GM21717 (cell line): ENCODE data around the gene PROSER2.

Source experiments
- ATAC-seq: cut with Tn5 transposase; IDR thresholded peaks from one replicate; pipeline ENCODE4 v1.9.1; 2021; ENCODE audit warnings: mild to moderate bottlenecking, moderate library complexity; ENCODE audit not compliant: unreplicated experiment

PROSER2 gene, protein sequence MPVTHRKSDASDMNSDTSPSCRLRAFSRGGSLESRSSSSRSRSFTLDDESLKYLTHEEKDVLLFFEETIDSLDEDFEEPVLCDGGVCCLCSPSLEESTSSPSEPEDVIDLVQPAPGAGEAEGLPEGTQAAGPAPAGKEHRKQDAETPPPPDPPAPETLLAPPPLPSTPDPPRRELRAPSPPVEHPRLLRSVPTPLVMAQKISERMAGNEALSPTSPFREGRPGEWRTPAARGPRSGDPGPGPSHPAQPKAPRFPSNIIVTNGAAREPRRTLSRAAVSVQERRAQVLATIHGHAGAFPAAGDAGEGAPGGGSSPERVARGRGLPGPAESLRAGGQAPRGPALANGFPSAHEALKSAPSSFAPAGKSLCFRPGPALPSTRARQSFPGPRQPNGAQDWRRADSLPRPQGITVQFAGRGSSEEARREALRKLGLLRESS

DNA sequence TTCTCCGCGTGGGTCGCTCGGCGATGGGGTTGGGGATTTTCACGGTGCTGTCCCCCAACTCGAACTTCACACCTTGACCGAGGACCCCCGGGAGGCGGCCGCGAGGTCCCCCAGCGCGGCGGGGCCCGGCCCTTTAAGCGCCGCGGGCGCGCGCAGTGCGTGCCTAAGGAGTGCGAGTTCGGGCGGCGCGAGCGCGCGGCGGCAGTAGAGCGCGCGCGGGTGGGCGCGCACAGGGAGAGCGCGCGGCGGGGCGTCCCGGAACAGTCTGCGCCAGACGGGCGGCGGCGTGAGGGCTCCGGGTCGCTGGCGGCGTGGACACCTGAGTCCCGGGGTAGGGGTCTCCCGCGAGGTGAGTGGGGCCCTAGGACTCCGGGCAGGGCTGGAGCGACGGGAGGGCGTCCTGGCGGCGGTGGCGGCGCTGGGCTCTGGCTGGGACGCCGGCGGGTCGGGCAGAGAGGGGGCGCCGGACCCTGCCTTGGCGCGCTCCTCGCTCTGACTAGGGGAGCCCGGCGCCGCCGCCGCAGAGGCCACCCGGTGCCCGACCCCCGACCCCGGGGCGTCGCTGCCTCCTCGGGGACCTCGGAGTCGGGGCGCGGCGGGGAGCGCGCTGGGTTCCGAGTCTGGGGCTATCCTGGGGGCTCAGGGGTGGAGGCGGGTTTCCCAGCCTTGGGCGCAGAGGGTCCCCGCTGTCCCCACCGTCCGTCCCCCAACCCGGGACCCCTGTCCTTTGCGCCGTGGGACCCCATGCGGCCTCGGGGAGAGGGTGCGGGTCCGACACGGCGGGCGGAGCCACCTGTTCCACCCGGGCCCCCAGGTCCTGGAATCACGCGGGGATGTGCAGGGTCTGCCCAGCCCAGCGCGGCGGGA lies at the start of gene PROSER2:
Gene PROSER2 (plus strand): TSS at position 235 of the 867 bp plus-strand sequence. CDS start 28,722 bp downstream, outside the sequence.
- peak; percentile 75 for ATAC-seq

DNA sequence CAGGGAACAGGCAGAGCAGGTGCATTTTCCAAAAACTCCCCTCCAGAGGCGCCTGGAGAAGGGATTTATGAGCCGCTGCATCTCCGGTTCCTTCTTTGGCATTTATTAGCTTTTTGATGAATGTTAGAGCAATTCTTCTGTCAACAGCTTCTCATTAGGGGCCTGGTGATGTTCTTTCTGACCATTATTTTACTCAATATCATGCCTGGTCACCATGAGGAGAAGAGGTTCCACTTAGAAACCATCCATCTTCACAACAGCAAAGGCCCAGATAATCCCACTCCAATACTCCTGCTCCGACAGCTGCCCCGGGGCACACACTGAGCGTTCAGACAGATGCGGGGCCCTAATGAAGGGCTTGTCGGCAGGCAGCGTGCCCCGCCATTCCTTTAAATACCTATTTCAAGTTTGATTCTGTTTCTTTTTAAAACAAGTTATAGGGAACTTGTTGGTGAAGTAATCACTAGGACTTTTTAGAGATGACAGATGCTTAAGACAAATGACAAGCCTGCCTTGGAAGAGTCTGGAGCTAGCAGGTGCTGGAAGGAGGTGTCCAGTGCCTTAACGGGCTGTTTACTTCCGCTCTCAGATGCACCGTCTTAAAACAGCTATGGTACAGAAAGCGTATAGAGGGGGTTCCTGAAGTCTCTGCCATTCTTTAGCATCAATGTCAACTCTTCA lies 49.3 kb upstream of the PROSER2 start:
- ATAC-seq: no peak

DNA sequence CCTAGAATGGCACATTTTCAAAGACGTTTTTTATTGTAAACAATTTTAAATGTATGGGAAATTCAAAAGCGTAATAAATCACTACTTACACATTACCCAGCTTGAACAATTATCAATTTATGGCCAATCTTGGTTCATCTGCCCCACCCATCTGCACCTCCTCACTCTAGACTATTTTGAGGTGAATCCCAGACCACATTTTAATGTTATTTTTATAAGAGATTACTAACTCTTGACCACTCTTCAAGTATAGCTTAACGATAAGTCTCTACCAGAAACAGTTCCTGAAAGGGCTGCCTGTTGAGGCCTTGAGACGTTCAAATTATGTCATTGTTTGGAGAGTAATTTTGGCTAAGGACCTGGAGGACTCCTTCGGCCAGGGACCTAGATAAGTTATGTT lies 47.7 kb upstream of the PROSER2 start:
- ATAC-seq: no peak

DNA sequence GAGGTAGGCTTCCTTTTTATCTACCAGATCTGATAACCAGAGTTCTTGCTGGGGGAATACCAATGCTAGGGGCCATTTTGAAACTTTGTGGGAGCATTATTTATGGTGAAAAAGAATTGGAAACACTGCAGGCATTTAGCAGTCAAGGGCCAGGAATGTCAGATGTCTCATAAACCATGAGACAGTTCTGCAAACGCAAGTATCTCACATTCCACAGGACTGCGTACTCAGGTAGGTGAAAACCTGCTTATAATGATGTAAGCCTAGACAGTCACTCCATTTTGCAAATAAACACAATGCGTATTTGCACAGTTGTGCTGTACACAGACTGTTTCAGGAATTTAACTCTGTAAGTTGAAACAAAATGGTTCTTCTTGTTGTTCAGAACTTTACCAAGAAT lies 47.1 kb upstream of the PROSER2 start:
- no peak for ATAC-seq

DNA sequence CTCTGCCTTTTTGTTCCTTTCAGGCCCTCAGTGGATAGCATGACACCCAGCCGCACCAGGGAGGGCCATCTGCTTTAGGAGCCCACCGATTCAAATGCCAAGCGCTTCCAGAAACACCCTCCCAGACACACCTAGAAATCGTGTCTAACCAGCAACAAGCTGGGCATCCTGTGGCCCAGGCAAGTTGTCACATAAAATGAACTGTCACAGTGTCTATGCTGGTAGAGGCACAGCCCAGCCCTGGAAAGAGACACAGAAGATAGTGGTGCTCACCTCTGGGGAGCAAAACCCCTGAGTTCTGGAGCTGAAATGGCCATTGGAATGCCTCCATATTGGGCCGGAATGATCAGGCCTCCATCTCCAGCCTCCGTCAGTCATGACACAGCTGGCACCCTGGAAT lies 42.0 kb upstream of the PROSER2 start:
- ATAC-seq: no peak

DNA sequence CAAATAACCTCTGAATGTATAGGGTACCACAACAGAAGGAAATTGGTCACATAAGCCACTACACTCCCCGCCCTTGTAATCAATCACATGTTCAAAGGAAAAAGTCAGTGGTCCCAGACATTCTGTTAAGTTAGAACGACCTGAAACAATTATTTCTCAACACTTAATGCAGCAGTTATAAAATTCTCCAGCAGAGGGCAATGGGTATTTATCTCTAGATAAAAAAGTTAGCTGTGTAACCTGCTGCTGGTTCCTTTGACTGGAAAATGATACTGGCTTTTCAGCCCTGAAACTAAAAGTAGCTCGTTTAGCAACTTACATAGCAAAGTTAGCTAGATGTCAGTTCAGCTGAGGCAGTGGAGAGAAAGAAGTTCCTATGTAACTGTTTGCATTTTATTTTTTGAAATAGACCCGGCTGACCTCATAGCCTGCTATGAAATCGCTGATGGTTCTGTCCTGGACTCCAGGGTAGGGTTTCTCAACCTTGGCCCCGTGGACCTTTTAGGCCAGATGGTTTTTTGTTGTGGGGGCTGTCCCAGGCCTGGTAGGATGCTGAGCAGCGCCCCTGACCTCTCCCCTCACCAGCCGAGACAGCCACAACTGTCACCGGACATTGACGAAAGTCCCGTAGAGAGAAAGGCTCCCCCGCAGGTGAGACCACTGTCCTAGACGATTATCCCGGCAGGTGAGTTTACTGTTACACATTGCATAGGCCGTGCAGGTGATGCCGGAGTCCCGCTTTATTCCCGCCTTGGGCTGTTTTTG lies 40.2 kb upstream of the PROSER2 start:
- peak; percentile 69 for ATAC-seq

DNA sequence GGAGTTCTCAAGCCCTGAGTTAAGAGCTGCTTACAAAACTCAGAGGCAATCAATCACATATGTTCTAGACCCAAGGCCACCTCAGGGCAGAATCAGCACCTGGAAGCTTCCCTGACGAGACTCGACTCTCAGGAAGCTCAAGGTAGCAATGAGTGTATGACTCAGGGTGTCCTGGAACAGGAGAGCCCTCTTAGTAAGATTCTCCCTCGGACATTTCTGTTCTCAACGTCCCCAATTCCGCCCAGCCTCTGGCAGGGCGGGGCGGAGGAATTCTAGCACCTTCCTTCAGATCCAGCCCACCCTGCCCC lies 39.6 kb upstream of the PROSER2 start:
- ATAC-seq: no peak

DNA sequence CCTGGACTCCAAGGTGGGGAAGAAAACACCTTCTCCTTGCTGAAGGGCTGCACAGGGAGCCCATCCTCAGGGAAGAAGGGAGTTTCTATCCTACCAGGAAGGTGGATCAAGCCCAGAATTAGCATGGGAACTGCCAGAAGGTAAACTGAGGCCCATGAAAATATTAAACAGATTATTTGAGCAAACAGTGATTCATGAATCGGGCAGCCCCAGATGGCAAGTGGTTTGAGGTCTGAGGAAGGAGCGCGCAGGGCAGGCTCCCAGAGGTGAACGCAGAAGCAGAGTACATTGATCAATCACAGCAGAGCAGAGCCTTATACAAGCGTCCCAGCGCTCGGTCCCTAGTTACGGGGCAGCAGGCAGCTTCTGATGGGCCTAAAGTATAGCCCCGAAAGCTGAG lies 35.8 kb upstream of the PROSER2 start:
- no peak for ATAC-seq

DNA sequence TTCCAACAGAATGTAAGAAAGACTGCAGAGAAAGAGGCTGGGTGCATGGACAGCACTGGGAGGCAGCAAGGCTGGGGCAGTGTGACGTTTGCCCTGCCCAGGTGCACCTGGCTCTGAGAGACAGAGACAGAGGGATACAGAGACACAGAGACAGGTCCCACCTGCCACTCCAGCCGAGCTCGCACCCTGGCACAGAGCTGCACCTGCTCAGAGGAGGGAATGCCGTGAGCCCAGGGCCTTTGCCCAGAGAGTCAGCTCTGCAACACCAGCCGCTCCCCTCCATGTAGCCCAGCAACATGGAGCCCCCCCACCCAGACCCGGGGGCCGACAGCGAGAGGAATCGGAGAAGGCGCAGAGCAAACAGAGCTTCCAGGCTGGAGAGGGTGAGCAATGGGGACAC lies 35.3 kb upstream of the PROSER2 start:
- no peak for ATAC-seq

DNA sequence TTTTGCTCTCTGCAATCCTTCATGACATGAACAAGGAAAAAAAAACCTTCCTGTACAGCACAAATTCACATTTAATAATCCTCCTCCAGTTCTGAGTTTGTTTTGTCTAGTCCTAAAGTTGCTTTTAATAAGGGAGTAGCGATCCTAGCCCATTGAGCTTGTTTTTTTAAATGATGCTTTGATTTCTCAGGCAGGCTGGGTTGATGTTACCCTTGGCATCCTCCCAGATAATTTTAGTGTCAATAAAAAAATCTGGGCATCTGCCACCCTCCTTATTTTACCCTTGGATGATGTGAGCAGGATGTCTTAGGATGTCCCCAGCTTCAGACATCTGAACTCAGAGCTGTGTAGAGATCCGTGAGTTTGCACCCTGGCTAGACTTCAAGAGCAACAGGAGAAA lies 33.9 kb upstream of the PROSER2 start:
- no peak for ATAC-seq

DNA sequence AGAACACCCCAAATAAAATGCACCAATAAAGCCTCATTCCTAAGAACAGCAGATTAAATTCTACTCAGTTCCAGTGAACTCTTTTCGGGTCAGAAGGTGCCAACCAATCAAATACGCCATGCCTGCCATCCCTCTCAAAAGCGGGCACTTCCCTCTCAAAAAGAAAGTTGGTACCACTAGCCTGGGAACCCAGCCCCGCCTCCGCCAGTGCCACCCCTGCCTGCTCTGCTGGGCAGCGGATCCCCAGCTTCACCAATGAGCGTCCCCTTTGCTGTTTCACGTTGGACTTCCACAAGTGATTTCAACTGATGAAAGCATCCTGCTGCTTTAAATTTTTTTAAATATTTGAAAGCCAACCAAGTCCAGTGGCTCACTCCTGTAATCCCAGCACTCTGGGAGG lies 33.2 kb upstream of the PROSER2 start:
- ATAC-seq: no peak

DNA sequence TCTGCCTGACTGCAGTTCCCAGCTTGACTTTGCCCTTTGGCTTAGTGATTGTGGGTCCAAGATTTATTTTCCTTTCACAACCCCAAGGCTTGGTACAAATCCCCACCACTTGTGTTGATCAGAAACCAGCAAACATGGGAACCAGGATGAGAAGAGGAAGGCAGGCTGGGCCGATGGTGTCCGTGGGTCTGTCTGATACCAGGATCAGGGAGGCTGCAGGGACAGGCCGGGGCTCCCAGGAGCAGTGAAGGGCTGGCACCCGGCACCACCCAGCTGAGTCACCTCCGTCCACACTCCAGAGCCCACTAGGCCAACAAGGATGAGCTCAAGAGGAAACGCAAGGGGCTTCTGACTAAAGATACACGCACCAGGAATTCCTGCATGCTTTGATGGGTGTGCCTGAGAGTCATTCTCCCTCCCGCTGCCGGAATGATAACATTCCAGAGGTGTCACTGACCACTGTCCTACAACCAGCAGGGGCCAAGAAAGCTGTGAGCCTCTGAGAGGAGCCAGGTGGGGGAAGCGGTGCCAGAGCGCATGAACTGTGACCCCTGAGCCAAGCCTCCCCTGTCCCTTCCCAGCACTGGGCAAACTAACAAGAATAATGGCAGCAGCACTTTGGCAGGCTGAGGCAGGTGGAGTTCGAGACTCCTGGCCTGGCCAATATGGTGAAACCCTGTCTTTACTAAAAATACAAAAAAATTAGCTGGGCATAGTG lies 29.2 kb upstream of the PROSER2 start:
- no peak for ATAC-seq

DNA sequence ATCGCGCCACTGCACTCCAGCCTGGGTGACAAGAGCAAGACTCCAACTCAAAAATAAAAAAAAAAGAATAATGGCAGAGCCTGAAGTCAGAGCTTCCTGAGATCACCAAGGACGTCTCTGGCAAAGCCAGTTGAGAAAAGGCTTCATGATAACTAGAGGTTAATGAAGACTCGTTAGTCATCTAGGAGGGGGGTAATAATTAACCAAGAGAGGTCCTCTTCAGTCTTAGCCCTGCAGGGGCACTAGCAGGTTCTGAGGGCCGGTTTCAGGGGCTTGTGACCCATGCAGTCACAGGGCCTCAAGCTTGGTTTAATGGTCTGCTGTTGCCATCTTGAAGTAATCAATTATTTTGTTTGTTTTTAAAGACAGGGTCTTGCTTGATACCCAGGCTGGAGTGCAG lies 28.6 kb upstream of the PROSER2 start:
- no peak for ATAC-seq

DNA sequence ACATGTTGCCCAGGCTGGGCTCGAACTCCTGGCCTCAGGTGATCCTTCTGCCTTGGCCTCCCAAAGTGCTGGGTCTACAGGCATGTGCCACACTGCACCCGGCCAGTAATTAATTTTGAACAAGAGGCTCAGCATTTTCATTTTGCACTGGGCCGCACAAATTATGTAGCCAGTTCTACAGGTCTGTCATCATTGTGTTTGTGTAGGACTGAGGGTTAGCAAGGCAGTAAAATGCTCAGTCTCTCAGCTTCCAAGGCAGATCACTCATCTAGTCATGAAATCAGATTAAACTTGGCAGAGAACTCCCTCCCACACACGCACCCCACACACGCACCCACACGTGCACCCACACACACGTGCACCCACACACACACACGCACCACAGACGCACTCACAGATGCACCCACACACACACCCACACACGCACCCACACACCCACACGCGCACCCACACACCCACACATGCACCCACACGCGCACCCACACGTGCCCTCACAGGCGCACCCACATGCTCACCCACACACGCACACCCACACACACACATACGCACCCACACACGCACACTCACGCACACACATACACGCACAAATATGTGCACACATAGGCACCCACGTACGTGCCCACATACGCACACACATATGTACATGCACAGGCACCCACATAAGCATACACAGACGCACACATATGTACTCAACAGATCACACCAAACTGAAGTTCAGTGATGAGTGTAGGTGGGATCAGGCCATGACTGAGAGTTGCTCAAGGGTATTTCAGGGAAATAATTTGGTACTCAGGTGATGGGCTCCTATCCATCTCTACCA lies 27.8 kb upstream of the PROSER2 start:
- no peak for ATAC-seq

DNA sequence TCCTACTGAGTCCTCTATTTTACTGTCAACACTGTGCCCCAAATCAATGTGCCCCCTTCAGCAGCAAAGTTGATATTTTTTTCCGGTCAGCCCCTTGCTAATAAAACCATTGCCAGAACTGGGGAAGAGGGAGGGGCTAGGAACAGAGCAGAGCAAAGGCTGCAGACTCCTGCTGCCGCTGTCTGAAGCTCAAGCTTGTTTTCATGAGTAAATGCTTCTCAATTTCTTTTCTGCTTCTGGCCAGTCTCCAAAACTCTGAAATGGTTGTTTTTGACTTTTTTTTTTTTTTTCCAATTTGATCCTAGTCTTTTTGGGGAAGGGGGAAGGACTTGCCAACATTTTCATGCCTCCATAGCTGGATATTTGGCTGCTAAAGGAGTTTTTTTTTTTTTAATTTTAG lies 26.7 kb upstream of the PROSER2 start:
- no peak for ATAC-seq

DNA sequence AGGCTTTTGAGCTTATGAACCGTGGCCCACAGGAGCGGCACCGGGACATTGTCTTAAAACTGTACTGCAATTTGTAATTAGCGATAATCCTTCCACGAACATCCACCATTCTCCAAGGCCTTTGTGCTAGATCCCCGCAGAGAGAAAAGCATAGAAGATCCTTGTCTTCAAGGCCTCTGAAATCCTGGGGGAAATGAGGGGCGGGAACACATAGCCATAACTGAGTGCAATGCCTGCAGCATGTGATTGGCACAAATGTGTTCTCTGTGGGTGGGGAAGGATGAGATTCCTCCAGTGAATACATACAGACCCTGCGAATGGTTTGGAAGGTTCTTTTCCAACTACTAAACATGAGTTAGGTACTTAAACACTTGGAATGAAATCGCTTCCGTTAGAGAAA lies 25.9 kb upstream of the PROSER2 start:
- no peak for ATAC-seq

DNA sequence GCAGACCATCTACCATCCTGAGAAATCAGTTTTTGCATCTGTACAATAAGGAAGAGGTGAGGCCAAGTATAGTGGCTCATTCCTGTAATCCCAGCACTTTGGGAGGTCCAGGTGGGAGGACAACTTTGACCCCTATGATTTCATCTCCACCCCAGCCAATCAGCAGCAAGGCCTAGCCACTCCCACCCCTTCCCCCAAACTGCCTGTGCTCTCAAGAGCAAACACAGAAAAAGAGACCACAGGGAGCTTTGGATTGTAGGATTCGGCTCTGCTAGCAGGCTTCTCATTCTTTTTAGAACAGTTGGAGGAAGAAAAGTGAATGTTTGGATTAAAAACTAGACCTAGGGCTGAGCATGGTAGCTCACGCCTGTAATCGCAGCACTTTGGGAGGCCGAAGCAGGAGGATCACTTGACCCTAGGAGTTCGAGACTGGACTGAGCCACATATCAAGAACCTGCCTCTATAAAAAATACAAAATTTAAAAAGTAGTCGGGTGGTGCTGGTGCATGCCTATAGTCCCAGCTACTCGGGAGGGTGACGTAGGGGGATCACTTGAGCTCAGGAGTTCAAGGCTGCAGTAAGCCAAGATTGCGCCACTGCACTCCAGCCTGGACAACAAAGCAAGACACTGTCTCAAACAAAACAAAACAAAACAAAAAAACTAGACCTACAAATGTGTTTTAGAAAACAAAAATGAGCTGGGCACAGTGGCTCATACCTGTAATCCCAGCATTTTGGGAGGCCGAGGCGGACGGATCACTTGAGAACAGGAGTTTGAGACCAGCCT lies 25.1 kb upstream of the PROSER2 start:
- no peak for ATAC-seq

DNA sequence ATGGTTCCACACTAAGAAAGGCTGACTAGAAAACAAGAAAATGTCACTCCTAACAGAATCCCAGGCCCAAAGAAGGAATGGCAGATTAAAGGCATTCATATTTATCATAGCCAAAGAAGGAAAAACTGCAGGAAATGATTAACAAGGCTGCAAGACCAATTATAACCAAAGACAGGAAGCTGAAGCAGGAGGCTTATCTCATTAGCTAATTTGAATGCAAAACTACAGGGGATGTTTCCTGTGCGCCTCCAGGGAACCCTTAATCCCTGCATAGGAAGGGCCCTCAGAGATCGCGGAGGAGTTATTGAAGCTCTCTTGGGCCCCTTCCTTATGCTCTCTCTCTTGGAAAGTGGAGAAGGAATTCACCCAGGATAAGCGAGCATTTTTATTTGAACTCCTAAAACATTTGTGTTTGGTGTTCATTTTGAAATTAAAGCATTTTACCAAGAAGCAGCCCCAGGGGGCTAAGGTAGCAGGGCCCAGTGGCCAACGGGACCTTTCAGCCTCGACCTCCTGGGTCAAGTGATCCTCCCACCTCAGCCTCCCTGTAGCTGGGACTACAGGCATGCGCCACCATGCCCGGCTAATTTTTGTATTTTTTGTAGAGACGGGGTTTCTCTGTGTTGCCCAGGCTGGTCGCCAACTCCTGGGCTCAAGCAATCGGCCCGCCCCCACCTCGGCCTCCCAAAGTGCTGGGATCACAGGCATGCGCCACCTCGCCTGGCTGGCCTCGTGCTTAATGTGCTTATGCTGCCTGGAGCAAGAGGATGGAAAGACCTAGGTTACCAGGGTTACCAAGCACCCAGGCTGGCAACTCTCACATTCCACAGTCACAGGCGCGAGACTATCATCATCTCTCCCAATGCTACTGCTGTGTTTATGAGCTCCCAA lies 24.1 kb upstream of the PROSER2 start:
- no peak for ATAC-seq
